H9 (cell line): ENCODE data around the gene TRMU. TPM values are rescaled to one million over a fixed set of nuclear protein-coding genes. Genes with fewer than 3 reads are reported as not detected.

ENCODE experiments used
- DNase-seq: peaks from one replicate; pipeline ENCODE4 v3.0.0-alpha.2; 2017
- H2AFZ ChIP-seq: one replicate; pipeline ENCODE4 v1.6.1; 2013; ENCODE audit warnings: mild to moderate bottlenecking, low read length, control low read depth, moderate library complexity
- H2AK5ac ChIP-seq: 2 replicates; pipeline ENCODE4 v1.6.1; 2013; ENCODE audit warnings: low read length, control low read depth, mixed read lengths; ENCODE audit not compliant: insufficient read length
- H2BK120ac ChIP-seq: one replicate; pipeline ENCODE4 v1.6.1; 2013; ENCODE audit warnings: low read depth, mild to moderate bottlenecking, low read length, control low read depth, inconsistent platforms; ENCODE audit not compliant: poor library complexity, severe bottlenecking
- H2BK12ac ChIP-seq: 2 replicates; pipeline ENCODE4 v1.6.1; 2013; ENCODE audit warnings: low read length, control low read depth, mixed read lengths, low read depth; ENCODE audit not compliant: insufficient read length
- H2BK15ac ChIP-seq: 2 replicates; pipeline ENCODE4 v1.6.1; 2013; ENCODE audit warnings: low read depth, low read length, control low read depth
- H2BK20ac ChIP-seq: one replicate; pipeline ENCODE4 v1.6.1; 2013; ENCODE audit warnings: low read depth, mild to moderate bottlenecking, low read length, control low read depth, inconsistent platforms; ENCODE audit not compliant: poor library complexity, severe bottlenecking
- H2BK5ac ChIP-seq: 2 replicates; pipeline ENCODE4 v1.6.1; 2013; ENCODE audit warnings: low read length, control low read depth, mixed read lengths; ENCODE audit not compliant: insufficient read length
- H3K14ac ChIP-seq: 2 replicates; pipeline ENCODE4 v1.6.1; 2013; ENCODE audit warnings: low read length, control low read depth; ENCODE audit not compliant: insufficient read depth
- H3K18ac ChIP-seq: 2 replicates; pipeline ENCODE4 v1.6.1; 2013; ENCODE audit warnings: low read depth, mild to moderate bottlenecking, mixed read lengths, low read length, control low read depth; ENCODE audit not compliant: insufficient read length
- H3K23ac ChIP-seq: 2 replicates; pipeline ENCODE4 v1.6.1; 2013; ENCODE audit warnings: low read length, control low read depth, mixed read lengths, low read depth; ENCODE audit not compliant: insufficient read length
- H3K23me2 ChIP-seq: 2 replicates; pipeline ENCODE4 v1.6.1; 2013; ENCODE audit warnings: low read depth, mild to moderate bottlenecking, mixed read lengths, low read length, control low read depth; ENCODE audit not compliant: insufficient read length, poor library complexity, severe bottlenecking
- H3K27ac ChIP-seq: 2 replicates; pipeline ENCODE4 v1.5.1; 2013; ENCODE audit warnings: low read length, control low read depth, mixed read lengths, low read depth; ENCODE audit not compliant: insufficient read length
- H3K27me3 ChIP-seq: 2 replicates; pipeline ENCODE4 v1.6.1; 2013; ENCODE audit warnings: low read length, control low read depth, inconsistent platforms; ENCODE audit not compliant: insufficient read depth
- H3K4ac ChIP-seq: 2 replicates; pipeline ENCODE4 v1.6.1; 2013; ENCODE audit warnings: low read depth, mild to moderate bottlenecking, control low read depth, inconsistent platforms, low read length, moderate library complexity
- H3K4me1 ChIP-seq: 2 replicates; pipeline ENCODE4 v1.6.1; 2013; ENCODE audit warnings: low read length, control low read depth, inconsistent platforms; ENCODE audit not compliant: insufficient read depth
- H3K4me2 ChIP-seq: 2 replicates; pipeline ENCODE4 v1.6.1; 2013; ENCODE audit warnings: low read length, control low read depth, mixed read lengths; ENCODE audit not compliant: insufficient read length, insufficient read depth
- H3K56ac ChIP-seq: 2 replicates; pipeline ENCODE4 v1.6.1; 2013; ENCODE audit warnings: low read depth, mild to moderate bottlenecking, mixed read lengths, low read length, control low read depth; ENCODE audit not compliant: insufficient read length
- H3K79me1 ChIP-seq: 2 replicates; pipeline ENCODE4 v1.6.1; 2013; ENCODE audit warnings: low read depth, mild to moderate bottlenecking, moderate library complexity, low read length, control low read depth, inconsistent platforms; ENCODE audit not compliant: insufficient read depth, poor library complexity, severe bottlenecking
- H3K79me2 ChIP-seq: 2 replicates; pipeline ENCODE4 v1.6.1; 2013; ENCODE audit warnings: low read length, control low read depth, inconsistent platforms; ENCODE audit not compliant: insufficient read depth
- H3K9ac ChIP-seq: 2 replicates; pipeline ENCODE4 v1.6.1; 2013; ENCODE audit warnings: low read length, control low read depth, mixed read lengths; ENCODE audit not compliant: insufficient read length; ENCODE audit errors: extremely low read depth
- H3K9me3 ChIP-seq: one replicate; pipeline ENCODE4 v1.6.1; 2013; ENCODE audit warnings: low read depth, low read length, inconsistent platforms; ENCODE audit not compliant: control insufficient read depth
- H3T11ph ChIP-seq: one replicate; pipeline ENCODE4 v1.6.1; 2013; ENCODE audit warnings: mild to moderate bottlenecking, low read length, control low read depth, inconsistent platforms
- H4K20me1 ChIP-seq: one replicate; pipeline ENCODE4 v1.6.1; 2013; ENCODE audit not compliant: control insufficient read depth, insufficient read length, insufficient read depth
- H4K5ac ChIP-seq: 2 replicates; pipeline ENCODE4 v1.6.1; 2013; ENCODE audit warnings: low read depth, mild to moderate bottlenecking, mixed read lengths, low read length, control low read depth; ENCODE audit not compliant: insufficient read length
- H4K8ac ChIP-seq: replicated peaks from 2 replicates; pipeline ENCODE4 v1.6.1; 2013; ENCODE audit warnings: low read length, control low read depth, mixed read lengths, low read depth; ENCODE audit not compliant: insufficient read length
- H4K91ac ChIP-seq: 2 replicates; pipeline ENCODE4 v1.6.1; 2013; ENCODE audit warnings: low read depth, mild to moderate bottlenecking, moderate library complexity, mixed read lengths, low read length, control low read depth; ENCODE audit not compliant: insufficient read length
- H3K27ac Mint-ChIP-seq, 3 experiments: 2 replicates in 2 of 3; 3 replicates in 1 of 3; pipeline ENCODE4 v1.8.0; 2020 to 2021; ENCODE audit warnings: mixed read lengths in 3 of 3, mild to moderate bottlenecking in 1 of 3, moderate library complexity in 1 of 3
- H3K27me3 Mint-ChIP-seq: 2 replicates; pipeline ENCODE4 v1.8.0; 2021; ENCODE audit warnings: low read depth, mild to moderate bottlenecking, moderate library complexity, mixed read lengths
- H3K36me3 Mint-ChIP-seq, 3 experiments: 2 replicates in 2 of 3; 3 replicates in 1 of 3; pipeline ENCODE4 v1.8.0; 2020 to 2021; ENCODE audit warnings: low read depth in 3 of 3, mixed read lengths in 3 of 3; ENCODE audit not compliant: insufficient read depth in 1 of 3
- H3K4me1 Mint-ChIP-seq, 2 experiments: 2 replicates each; pipeline ENCODE4 v1.8.0; 2020; ENCODE audit warnings: mixed read lengths in 2 of 2
- H3K4me3 Mint-ChIP-seq, 2 experiments: 2 replicates in 1 of 2; 3 replicates in 1 of 2; pipeline ENCODE4 v1.8.0; 2020 to 2021; ENCODE audit warnings: mild to moderate bottlenecking in 2 of 2, mixed read lengths in 2 of 2, moderate library complexity in 1 of 2
- H3K9me3 Mint-ChIP-seq, 2 experiments: 2 replicates in 1 of 2; 3 replicates in 1 of 2; pipeline ENCODE4 v1.8.0; 2020; ENCODE audit warnings: mild to moderate bottlenecking in 2 of 2, mixed read lengths in 2 of 2, moderate library complexity in 1 of 2
- CTCF ChIP-seq: fragments of 200-600 bp; sonication (generic); conservative IDR thresholded peaks from 3 replicates; pipeline ENCODE4 v1.8.0; 2021; ENCODE audit warnings: antibody characterized with exemption, mild to moderate bottlenecking
- WGBS: extraction: QIAGEN DNeasy Blood & Tissue Kit; methylation state at CpG from one replicate; pipeline ENCODE4 v1.1.7; 2013; ENCODE audit warnings: missing lambda C conversion rate, low lambda C conversion rate, mixed read lengths; ENCODE audit not compliant: insufficient read length; ENCODE audit errors: extremely low coverage; 5-methylcytosine and 5-hydroxymethylcytosine counted together
- total RNA-seq: library from RNA; stranded (reverse); gene quantifications from 2 replicates; pipeline ENCODE4 v1.2.1, GENCODE V29; 2021

TRMU gene
- total RNA-seq, 1 experiment from 2014 or later, result 86.3 TPM

GRCh38 chr22:46350646-46351045 lies 15.1 kb downstream of the TRMU start:
- no peak overlapping the region for H3T11ph ChIP-seq
- no peak overlapping the region for H3K14ac ChIP-seq
- H3K9me3 ChIP-seq, result no peaks in the 10 kb centered on the region
- Mint-ChIP-seq H3K36me3 (peaks cover 30 to 93% (median 75%) of the 10 kb centered on the region in 3 experiments; a peak in 6 of 7 replicates), H3K27ac (peak overlapping the region in 1 of 3 experiments; percentile 82; a peak in 2 of 7 replicates), H3K4me3 (no peak overlapping the region), H3K9me3 (no peaks in the 10 kb centered on the region), H3K4me1 (no peaks in the 10 kb centered on the region), H3K27me3 (no peaks in the 10 kb centered on the region)
- no peak overlapping the region for H4K5ac ChIP-seq
- no peak overlapping the region for H2AK5ac ChIP-seq
- H3K4me2 ChIP-seq, result no peak overlapping the region
- H3K56ac ChIP-seq, result no peak overlapping the region
- no peaks in the 10 kb centered on the region for H3K27me3 ChIP-seq
- no peak overlapping the region for H2BK12ac ChIP-seq
- H3K18ac ChIP-seq, result no peak overlapping the region
- no peak overlapping the region for H3K23ac ChIP-seq
- 0 out of 2 replicates have a peak, but pooled peaks cover 2% of the 10 kb centered on the region for H3K79me2 ChIP-seq
- no peak for TF ChIP-seq CTCF
- no peak overlapping the region for H2BK120ac ChIP-seq
- no peak overlapping the region for H3K4ac ChIP-seq
- no peak overlapping the region for H2BK20ac ChIP-seq
- WGBS, result no CpG with 5 or more reads among the region's 20 CpGs
- H3K4me1 ChIP-seq, result no peaks in the 10 kb centered on the region
- no peak overlapping the region for H2BK5ac ChIP-seq
- no peak overlapping the region for H2AFZ ChIP-seq
- H3K9ac ChIP-seq, result no peak overlapping the region
- no peaks in the 10 kb centered on the region for H3K23me2 ChIP-seq
- H3K79me1 ChIP-seq, result no peaks in the 10 kb centered on the region
- DNase-seq, result no peak
- H4K8ac ChIP-seq, result no peak overlapping the region
- no peak overlapping the region for H2BK15ac ChIP-seq
- peaks cover 5% of the 10 kb centered on the region for H4K20me1 ChIP-seq
- H3K27ac ChIP-seq, result no peak overlapping the region
- H4K91ac ChIP-seq, result no peak overlapping the region
